Measurements from ENCODE around the gene INKA1. TPM values are rescaled to one million over a fixed set of nuclear protein-coding genes. Genes with fewer than 3 reads are reported as not detected.
A peak's percentile ranks its signal among the peaks of the same experiment; 100 is the strongest.
"Not testable (repeated sequence)": the region's sequence is repeated elsewhere in the genome, so short reads cannot be mapped to it uniquely, and the experiment has no call there.

Gene INKA1
- total RNA-seq, 1 experiment from 2014 or later: 1.4 TPM

GRCh38 chr3:49781415-49782199 lies 21.5 kb upstream of the INKA1 start:
- Mint-ChIP-seq H3K27ac (peak overlapping the region in 2 of 3 experiments; percentile 4 to 37; a peak in 2 of 7 replicates), H3K36me3 (ENCODE audit: insufficient read depth in 1 of 3, low read depth in 3 of 3) (peaks cover 21 to 50% (median 45%) of the 10 kb centered on the region in 3 experiments; a peak in 6 of 7 replicates), H3K4me1 (peaks cover 9% of the 10 kb centered on the region in 2 experiments), H3K4me3 (no peak overlapping the region; a peak in 1 of 5 replicates), H3K9me3 (no peaks in the 10 kb centered on the region; a peak in 1 of 5 replicates), H3K27me3 (ENCODE audit: low read depth) (no peaks in the 10 kb centered on the region)
- Histone ChIP-seq H3K79me2 (ENCODE audit: insufficient read depth, low read length) (peaks cover 7% of the 10 kb centered on the region; the same call in 1 of the 2 replicates), H2BK12ac (ENCODE audit: insufficient read length, low read depth, low read length) (no peak overlapping the region), H3K4me2 (ENCODE audit: insufficient read depth, insufficient read length, low read length) (no peak overlapping the region), H3K9ac (ENCODE audit: extremely low read depth, insufficient read length, low read length) (no peak overlapping the region), H4K8ac (replicated peaks; ENCODE audit: insufficient read length, low read depth, low read length) (no peak overlapping the region), H2BK120ac (ENCODE audit: low read depth, low read length, poor library complexity, severe bottlenecking) (no peak overlapping the region), H3K27ac (ENCODE audit: insufficient read length, low read depth, low read length) (no peak overlapping the region), H3K23me2 (ENCODE audit: insufficient read length, low read depth, low read length, poor library complexity, severe bottlenecking) (peaks cover 5% of the 10 kb centered on the region), H3K4ac (ENCODE audit: low read depth, low read length) (no peak overlapping the region), H3K79me1 (ENCODE audit: insufficient read depth, low read depth, low read length, poor library complexity, severe bottlenecking) (peaks cover 10% of the 10 kb centered on the region), H2AK5ac (ENCODE audit: insufficient read length, low read length) (no peak overlapping the region), H4K20me1 (ENCODE audit: control insufficient read depth, insufficient read depth, insufficient read length) (no peaks in the 10 kb centered on the region), H3K23ac (ENCODE audit: insufficient read length, low read depth, low read length) (no peak overlapping the region), H3K4me1 (ENCODE audit: insufficient read depth, low read length) (no peaks in the 10 kb centered on the region), H2BK5ac (ENCODE audit: insufficient read length, low read length) (no peak overlapping the region), H4K5ac (ENCODE audit: insufficient read length, low read depth, low read length) (no peak overlapping the region), H3K18ac (ENCODE audit: insufficient read length, low read depth, low read length) (no peak overlapping the region), H2AFZ (ENCODE audit: low read length) (no peak overlapping the region), H3K27me3 (ENCODE audit: insufficient read depth, low read length) (no peaks in the 10 kb centered on the region), H3K14ac (ENCODE audit: insufficient read depth, low read length) (no peak overlapping the region), H3K9me3 (ENCODE audit: control insufficient read depth, low read depth, low read length) (no peaks in the 10 kb centered on the region), H4K91ac (ENCODE audit: insufficient read length, low read depth, low read length) (no peak overlapping the region), H3K56ac (ENCODE audit: insufficient read length, low read depth, low read length) (no peak overlapping the region), H3T11ph (ENCODE audit: low read length) (no peak overlapping the region), H2BK20ac (ENCODE audit: low read depth, low read length, poor library complexity, severe bottlenecking) (no peak overlapping the region), H2BK15ac (ENCODE audit: low read depth, low read length) (no peak overlapping the region)
- DNase-seq: no peak
- WGBS (ENCODE audit: extremely low coverage, insufficient read length, low lambda C conversion rate): no CpG with 5 or more reads among the region's 5 CpGs
- TF ChIP-seq CTCF (conservative IDR thresholded peaks at IDR 0.05): no peak

GRCh38 chr3:49782277-49782676 lies 20.8 kb upstream of the INKA1 start:
- not testable (repeated sequence) for H2AFZ ChIP-seq (ENCODE audit: low read length); H3K4me3 Mint-ChIP-seq; H3K27me3 Mint-ChIP-seq (ENCODE audit: low read depth); H2AK5ac ChIP-seq (ENCODE audit: insufficient read length, low read length); H3K56ac ChIP-seq (ENCODE audit: insufficient read length, low read depth, low read length); H3K79me1 ChIP-seq (ENCODE audit: insufficient read depth, low read depth, low read length, poor library complexity, severe bottlenecking); H3K18ac ChIP-seq (ENCODE audit: insufficient read length, low read depth, low read length); DNase-seq; H3K27me3 ChIP-seq (ENCODE audit: insufficient read depth, low read length); H2BK5ac ChIP-seq (ENCODE audit: insufficient read length, low read length); H2BK120ac ChIP-seq (ENCODE audit: low read depth, low read length, poor library complexity, severe bottlenecking); H3K9ac ChIP-seq (ENCODE audit: extremely low read depth, insufficient read length, low read length); H4K20me1 ChIP-seq (ENCODE audit: control insufficient read depth, insufficient read depth, insufficient read length); H3K23me2 ChIP-seq (ENCODE audit: insufficient read length, low read depth, low read length, poor library complexity, severe bottlenecking); H3K4me2 ChIP-seq (ENCODE audit: insufficient read depth, insufficient read length, low read length); H4K5ac ChIP-seq (ENCODE audit: insufficient read length, low read depth, low read length); H2BK12ac ChIP-seq (ENCODE audit: insufficient read length, low read depth, low read length); H2BK20ac ChIP-seq (ENCODE audit: low read depth, low read length, poor library complexity, severe bottlenecking); H3K14ac ChIP-seq (ENCODE audit: insufficient read depth, low read length); H3K4ac ChIP-seq (ENCODE audit: low read depth, low read length); H3K9me3 ChIP-seq (ENCODE audit: control insufficient read depth, low read depth, low read length); H3K23ac ChIP-seq (ENCODE audit: insufficient read length, low read depth, low read length); H3T11ph ChIP-seq (ENCODE audit: low read length); H3K79me2 ChIP-seq (ENCODE audit: insufficient read depth, low read length); H3K4me1 ChIP-seq (ENCODE audit: insufficient read depth, low read length); H2BK15ac ChIP-seq (ENCODE audit: low read depth, low read length); H3K9me3 Mint-ChIP-seq; H4K8ac ChIP-seq (replicated peaks; ENCODE audit: insufficient read length, low read depth, low read length); H3K27ac ChIP-seq (ENCODE audit: insufficient read length, low read depth, low read length); H4K91ac ChIP-seq (ENCODE audit: insufficient read length, low read depth, low read length)
- WGBS (ENCODE audit: extremely low coverage, insufficient read length, low lambda C conversion rate): no CpG with 5 or more reads among the region's 9 CpGs
- Mint-ChIP-seq H3K27ac (peak overlapping the region in 1 of 3 experiments; percentile 53; a peak in 1 of 7 replicates), H3K4me1 (peaks cover 12 to 14% of the 10 kb centered on the region in 2 experiments), H3K36me3 (ENCODE audit: insufficient read depth in 1 of 3, low read depth in 3 of 3) (peaks cover 18 to 45% (median 43%) of the 10 kb centered on the region in 3 experiments)
